GM13977 (cell line): Measurements from ENCODE around the gene IFFO2.
"Not testable (repeated sequence)": the region's sequence is repeated elsewhere in the genome, so short reads cannot be mapped to it uniquely, and the experiment has no call there.

Source experiments
- DNase-seq: peaks from one replicate; pipeline ENCODE4 v3.0.0; 2012; ENCODE audit warnings: low spot score
- CTCF ChIP-seq: IDR thresholded peaks from 2 replicates; pipeline ENCODE4 v1.5.1; 2012; ENCODE audit warnings: mild to moderate bottlenecking, control low read depth; ENCODE audit not compliant: insufficient read depth; ENCODE audit errors: extremely low read depth, missing control alignments
- in situ Hi-C: fragments of 300-500 bp; cut with MboI; formaldehyde crosslinking; loops from one replicate; pipeline ENCODE4 v1.12.0; 2022; ENCODE audit warnings: low sequenced_read_pairs, low pct_unique_long_range_greater_than_20kb, mixed read lengths, inconsistent platforms; ENCODE audit not compliant: unreplicated experiment

Gene IFFO2

DNA sequence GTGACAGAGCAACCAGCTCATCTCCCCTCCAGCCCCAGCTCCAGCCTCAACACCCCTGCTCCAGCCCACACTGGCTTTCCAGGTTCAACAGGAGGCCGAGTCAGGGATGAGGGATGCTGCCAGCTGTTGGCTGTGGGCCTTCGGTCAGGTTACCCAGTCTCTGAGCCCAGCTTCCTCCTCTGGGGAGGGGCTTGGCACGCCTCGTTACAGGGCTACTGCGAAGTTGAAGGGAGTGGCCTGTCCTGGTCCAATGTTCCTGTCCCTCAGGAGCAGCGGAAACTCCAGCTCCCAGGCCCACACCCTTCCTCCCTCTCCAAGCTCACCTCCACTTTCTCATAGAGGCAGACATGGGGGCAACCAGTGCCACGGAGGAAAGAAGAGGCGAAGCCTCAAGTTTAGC lies 81.9 kb downstream of the IFFO2 start:
- DNase-seq = no peak
- in situ Hi-C loops = no loop called here
- TF ChIP-seq CTCF = no peak

GRCh38 chr1:18874036-18874435 lies 82.4 kb downstream of the IFFO2 start:
- DNase-seq = no peak
- TF ChIP-seq CTCF = no peak
- in situ Hi-C loops = no loop called here

DNA sequence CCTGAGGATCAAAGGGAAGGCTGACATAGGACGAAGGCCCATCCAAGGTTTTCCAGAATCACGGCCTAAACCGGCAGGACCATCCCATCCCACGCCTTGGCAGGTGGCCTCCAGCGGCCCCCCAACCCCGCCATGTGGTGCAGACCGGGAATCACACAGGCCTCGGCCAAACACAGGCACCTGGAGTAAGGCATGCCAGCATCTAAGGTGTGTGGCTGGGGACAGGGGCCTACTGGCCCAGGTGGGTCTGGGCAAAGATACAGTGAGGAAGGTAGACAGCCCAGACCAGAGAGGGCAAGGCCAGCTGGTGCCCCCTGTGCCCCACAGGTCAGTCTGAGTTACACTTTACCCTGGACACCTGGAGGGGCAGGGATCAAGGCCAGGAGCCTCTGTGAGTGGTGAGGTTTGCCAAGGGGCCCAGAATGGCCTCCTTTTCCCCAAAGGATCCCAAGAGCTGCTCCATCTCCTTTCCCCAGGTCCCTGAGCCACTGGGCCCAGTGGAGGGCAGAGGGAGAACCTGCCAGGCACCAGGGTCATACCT lies 84.3 kb downstream of the IFFO2 start:
- in situ Hi-C loops = no loop called here
- DNase-seq = no peak
- no peak for TF ChIP-seq CTCF

DNA sequence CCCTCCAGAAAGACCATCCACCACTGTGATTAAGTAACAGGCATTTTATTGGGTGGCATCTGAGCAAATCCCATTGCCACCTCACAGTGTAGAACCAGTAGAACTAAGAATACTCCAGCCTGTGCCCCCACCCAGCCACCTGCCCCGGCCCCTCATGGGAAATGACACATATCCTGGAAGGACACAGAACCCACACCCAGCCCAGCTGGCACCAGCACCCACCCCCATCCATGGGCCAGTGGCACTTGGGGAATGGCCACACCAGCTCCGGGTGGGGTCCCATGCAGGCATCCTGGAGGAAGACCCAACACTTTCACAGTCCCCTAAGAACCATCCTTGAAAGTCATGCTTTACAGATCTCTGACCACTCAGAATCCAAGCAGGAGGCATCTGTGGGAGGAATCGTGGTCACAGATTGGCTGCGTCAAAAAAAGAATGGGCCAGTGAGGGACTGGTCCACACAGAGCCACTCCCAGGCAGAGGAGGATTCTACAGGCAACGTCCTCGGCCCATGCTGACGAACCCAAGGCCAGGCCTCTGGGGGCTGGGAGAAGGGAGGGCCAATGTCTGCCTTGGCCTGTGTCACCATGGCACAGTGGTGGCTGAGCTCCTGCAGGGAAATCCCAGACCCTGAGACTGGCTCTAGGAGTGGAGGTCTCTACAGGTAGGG lies 84.9 kb downstream of the IFFO2 start:
- no peak for DNase-seq
- TF ChIP-seq CTCF = no peak
- in situ Hi-C loops = no loop called here

GRCh38 chr1:18870957-18871356 lies 85.5 kb downstream of the IFFO2 start:
- TF ChIP-seq CTCF = no peak
- in situ Hi-C loops = no loop called here
- no peak for DNase-seq

DNA sequence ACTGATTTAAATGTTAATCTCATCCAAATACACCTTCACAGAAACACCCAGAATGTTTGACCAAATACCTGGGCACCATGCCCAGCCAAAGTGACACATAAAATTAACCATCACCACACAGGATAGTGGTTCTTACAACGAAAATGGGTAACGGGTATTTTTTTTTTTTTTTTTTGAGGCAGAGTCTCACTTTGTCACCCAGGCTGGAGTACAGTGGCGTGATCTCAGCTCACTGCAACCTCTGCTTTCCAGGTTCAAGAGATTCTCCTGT lies 85.9 kb downstream of the IFFO2 start:
- in situ Hi-C loops, DNase-seq: not testable (repeated sequence)

- TF ChIP-seq CTCF = no peak
- in situ Hi-C loops = no loop called here
- DNase-seq = no peak
Measured at GRCh38 chr1:18869847-18870594, 86.5 kb downstream of the IFFO2 start.
